ENCODE results near the gene TMEM125.

The TMEM125 gene

DNA sequence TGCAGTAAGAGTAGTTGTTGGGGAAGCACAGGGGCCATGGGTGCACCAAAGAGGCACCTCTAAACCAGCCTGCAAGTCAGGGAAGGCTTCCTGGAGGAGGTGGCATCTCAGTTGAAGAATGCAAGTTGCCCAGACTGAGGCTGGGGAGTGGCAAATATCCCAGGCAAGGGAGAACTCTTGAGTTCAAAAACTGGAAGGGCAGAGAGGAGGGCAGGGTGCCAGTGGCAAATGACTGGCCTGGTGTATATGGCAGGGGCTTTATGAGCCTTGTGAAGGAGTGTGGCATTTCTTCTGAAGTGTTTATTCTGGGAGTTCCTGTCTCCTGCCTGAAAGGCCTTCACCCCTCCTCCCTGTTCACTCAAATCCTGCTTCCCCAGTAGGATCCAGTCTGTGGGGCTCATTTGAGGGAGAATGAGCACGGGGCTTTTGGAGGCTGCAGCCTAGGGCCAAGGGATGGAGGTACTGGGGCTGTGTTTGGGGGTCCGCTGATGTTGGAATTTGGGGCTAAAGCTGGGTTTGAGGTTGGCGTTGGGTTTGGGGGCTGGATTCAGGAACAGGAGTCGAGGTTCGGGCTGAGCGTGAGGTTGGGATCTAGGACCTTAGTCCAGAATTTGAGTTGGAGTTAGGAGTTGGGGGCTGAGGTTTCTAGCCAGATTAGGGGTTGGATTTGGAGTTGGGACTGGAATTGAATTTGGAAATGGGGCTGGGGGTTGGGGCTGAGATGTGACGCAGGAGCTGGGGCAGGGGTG lies at the start of gene TMEM125:
Gene TMEM125, plus strand, starts transcription at position 357 of the 749 bp plus-strand sequence. CDS start 2,740 bp downstream, outside the sequence.
- no peaks in the 10 kb centered on the region for H3K79me2 ChIP-seq (ENCODE audit: insufficient read depth, low read length)
- no peaks in the 10 kb centered on the region for H4K20me1 ChIP-seq (ENCODE audit: insufficient read depth, low read length)
- no peak within 1 kb of the TSS for H3K9ac ChIP-seq (ENCODE audit: low read length)
- peaks cover 3% of the 10 kb centered on the region for H3K4me1 ChIP-seq (ENCODE audit: insufficient read depth, low read length, severe bottlenecking)
- H2AFZ ChIP-seq (ENCODE audit: low read length), result no peak within 1 kb of the TSS
- H3F3A ChIP-seq (ENCODE audit: insufficient read depth, low read length), result no peaks in the 10 kb centered on the region
- H3K4me2 ChIP-seq (ENCODE audit: low read length), result peak within 1 kb of the TSS; percentile 51
- no peak for TF ChIP-seq EZH2 (IDR thresholded peaks at IDR 0.05; ENCODE audit: borderline replicate concordance, low read length)
- TF ChIP-seq, protein P1, sequence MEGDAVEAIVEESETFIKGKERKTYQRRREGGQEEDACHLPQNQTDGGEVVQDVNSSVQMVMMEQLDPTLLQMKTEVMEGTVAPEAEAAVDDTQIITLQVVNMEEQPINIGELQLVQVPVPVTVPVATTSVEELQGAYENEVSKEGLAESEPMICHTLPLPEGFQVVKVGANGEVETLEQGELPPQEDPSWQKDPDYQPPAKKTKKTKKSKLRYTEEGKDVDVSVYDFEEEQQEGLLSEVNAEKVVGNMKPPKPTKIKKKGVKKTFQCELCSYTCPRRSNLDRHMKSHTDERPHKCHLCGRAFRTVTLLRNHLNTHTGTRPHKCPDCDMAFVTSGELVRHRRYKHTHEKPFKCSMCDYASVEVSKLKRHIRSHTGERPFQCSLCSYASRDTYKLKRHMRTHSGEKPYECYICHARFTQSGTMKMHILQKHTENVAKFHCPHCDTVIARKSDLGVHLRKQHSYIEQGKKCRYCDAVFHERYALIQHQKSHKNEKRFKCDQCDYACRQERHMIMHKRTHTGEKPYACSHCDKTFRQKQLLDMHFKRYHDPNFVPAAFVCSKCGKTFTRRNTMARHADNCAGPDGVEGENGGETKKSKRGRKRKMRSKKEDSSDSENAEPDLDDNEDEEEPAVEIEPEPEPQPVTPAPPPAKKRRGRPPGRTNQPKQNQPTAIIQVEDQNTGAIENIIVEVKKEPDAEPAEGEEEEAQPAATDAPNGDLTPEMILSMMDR (IDR thresholded peaks at IDR 0.05; ENCODE audit: low read length), result no peak
- H3K27ac ChIP-seq (ENCODE audit: low read depth, low read length, poor library complexity, severe bottlenecking), result no peak within 1 kb of the TSS
- no peaks in the 10 kb centered on the region for H3K9me3 ChIP-seq (ENCODE audit: low read length)
- no peaks in the 10 kb centered on the region; the same call in 1 of the 2 replicates for H3K27me3 ChIP-seq (ENCODE audit: insufficient read depth, low read length)
- H3K9me2 ChIP-seq (ENCODE audit: low read depth, low read length), result no peaks in the 10 kb centered on the region
- H3K4me3 ChIP-seq (ENCODE audit: low read depth, low read length, poor library complexity, severe bottlenecking), result peak within 1 kb of the TSS; percentile 37
- no peaks in the 10 kb centered on the region for H3K36me3 ChIP-seq (ENCODE audit: insufficient read depth, low read length)

DNA sequence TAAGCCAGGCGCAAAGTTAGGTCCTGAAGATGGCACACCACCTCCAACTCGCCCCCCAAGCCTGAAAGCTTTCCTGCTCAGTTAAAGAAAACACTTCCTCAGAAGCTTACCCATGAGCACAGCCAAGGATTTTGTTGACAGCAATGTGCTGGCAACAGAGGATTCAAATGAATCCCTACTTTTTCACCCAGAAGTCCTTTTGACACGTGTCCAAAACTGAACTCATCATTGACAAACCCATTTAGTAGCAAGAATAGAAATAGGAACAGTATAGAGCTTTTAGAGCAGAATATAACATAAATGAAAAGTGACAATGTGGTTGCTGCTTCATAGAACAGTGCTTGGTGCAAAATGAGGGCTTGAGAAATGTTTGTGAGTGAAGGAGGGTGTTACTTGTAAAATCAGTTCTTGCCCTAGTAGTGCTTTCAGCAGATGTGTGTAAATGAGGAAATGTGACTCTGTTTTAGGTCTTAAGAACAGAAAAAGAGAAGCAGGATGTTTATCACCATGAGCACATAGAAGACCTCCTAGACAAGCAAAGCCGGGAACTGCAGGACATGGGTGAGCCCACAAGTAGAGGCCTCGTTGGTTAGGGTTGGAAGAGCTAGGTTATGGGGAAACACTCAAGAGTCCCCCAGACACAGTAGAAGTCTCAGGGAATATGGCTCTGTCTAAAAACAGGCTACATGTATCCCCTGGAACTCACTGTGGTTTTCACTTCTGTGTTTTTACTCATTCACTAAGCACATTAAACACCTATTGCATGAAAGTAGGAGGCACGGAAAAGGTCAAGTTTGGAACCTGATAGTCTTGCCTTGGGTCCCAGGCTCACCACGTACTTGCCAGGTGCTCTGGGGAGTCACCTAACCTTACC lies 48.6 kb upstream of the TMEM125 start:
- H3K9me2 ChIP-seq (ENCODE audit: low read depth, low read length), result no peaks in the 10 kb centered on the region
- no peak overlapping the region for H3K9ac ChIP-seq (ENCODE audit: low read length)
- H2AFZ ChIP-seq (ENCODE audit: low read length), result no peak overlapping the region
- no peak overlapping the region for H3K4me2 ChIP-seq (ENCODE audit: low read length)
- no peaks in the 10 kb centered on the region for H3K9me3 ChIP-seq (ENCODE audit: low read length)
- no peaks in the 10 kb centered on the region for H3K4me1 ChIP-seq (ENCODE audit: insufficient read depth, low read length, severe bottlenecking)
- H3K27ac ChIP-seq (ENCODE audit: low read depth, low read length, poor library complexity, severe bottlenecking), result no peak overlapping the region
- H3F3A ChIP-seq (ENCODE audit: insufficient read depth, low read length), result no peaks in the 10 kb centered on the region
- H3K4me3 ChIP-seq (ENCODE audit: low read depth, low read length, poor library complexity, severe bottlenecking), result no peak overlapping the region
- H4K20me1 ChIP-seq (ENCODE audit: insufficient read depth, low read length), result no peaks in the 10 kb centered on the region
- no peaks in the 10 kb centered on the region for H3K36me3 ChIP-seq (ENCODE audit: insufficient read depth, low read length)
- H3K79me2 ChIP-seq (ENCODE audit: insufficient read depth, low read length), result no peaks in the 10 kb centered on the region
- H3K27me3 ChIP-seq (ENCODE audit: insufficient read depth, low read length), result no peaks in the 10 kb centered on the region
- TF ChIP-seq, protein P1 (IDR thresholded peaks at IDR 0.05; ENCODE audit: low read length), result no peak
- TF ChIP-seq EZH2 (IDR thresholded peaks at IDR 0.05; ENCODE audit: borderline replicate concordance, low read length), result no peak

DNA sequence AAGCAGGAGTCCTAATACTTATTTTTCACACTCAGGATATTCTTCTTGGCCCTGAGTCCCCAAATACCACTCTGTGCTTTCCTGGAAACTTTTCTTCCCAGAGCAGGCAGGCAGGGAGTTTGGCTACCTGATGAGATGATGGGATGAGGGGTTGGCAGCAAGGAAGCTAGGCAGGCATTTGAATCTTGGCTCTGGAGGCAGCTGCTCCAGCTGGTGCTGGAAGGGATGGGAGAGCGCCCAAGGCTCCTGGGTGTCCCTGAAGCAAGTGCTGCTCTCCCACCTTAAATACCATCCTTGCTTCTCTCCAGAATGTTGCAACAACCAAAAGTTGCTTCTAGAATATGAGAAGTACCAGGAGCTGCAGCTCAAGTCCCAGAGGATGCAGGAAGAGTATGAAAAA lies 48.0 kb upstream of the TMEM125 start:
- H2AFZ ChIP-seq (ENCODE audit: low read length), result no peak overlapping the region
- no peaks in the 10 kb centered on the region for H3K9me3 ChIP-seq (ENCODE audit: low read length)
- no peak for TF ChIP-seq EZH2 (IDR thresholded peaks at IDR 0.05; ENCODE audit: borderline replicate concordance, low read length)
- TF ChIP-seq, protein P1 (IDR thresholded peaks at IDR 0.05; ENCODE audit: low read length), result no peak
- H4K20me1 ChIP-seq (ENCODE audit: insufficient read depth, low read length), result no peaks in the 10 kb centered on the region
- H3K4me1 ChIP-seq (ENCODE audit: insufficient read depth, low read length, severe bottlenecking), result no peaks in the 10 kb centered on the region
- H3K36me3 ChIP-seq (ENCODE audit: insufficient read depth, low read length), result no peaks in the 10 kb centered on the region
- no peaks in the 10 kb centered on the region for H3K9me2 ChIP-seq (ENCODE audit: low read depth, low read length)
- no peak overlapping the region for H3K9ac ChIP-seq (ENCODE audit: low read length)
- no peak overlapping the region for H3K4me3 ChIP-seq (ENCODE audit: low read depth, low read length, poor library complexity, severe bottlenecking)
- no peaks in the 10 kb centered on the region for H3K79me2 ChIP-seq (ENCODE audit: insufficient read depth, low read length)
- no peaks in the 10 kb centered on the region for H3K27me3 ChIP-seq (ENCODE audit: insufficient read depth, low read length)
- no peak overlapping the region for H3K4me2 ChIP-seq (ENCODE audit: low read length)
- H3K27ac ChIP-seq (ENCODE audit: low read depth, low read length, poor library complexity, severe bottlenecking), result no peak overlapping the region
- no peaks in the 10 kb centered on the region for H3F3A ChIP-seq (ENCODE audit: insufficient read depth, low read length)

Measured in OCI-LY1 (cell line).